Esophagus muscularis mucosa (tissue), 4 donors: Measurements from ENCODE around the gene NTM.

Experiments
- EP300 ChIP-seq: sonication (generic); formaldehyde crosslinking; IDR thresholded peaks from one replicate; pipeline ENCODE4 v1.6.1; 2017; ENCODE audit warnings: antibody characterized with exemption
- POLR2A ChIP-seq: fragments of 450-650 bp; IDR thresholded peaks from one replicate; pipeline ENCODE4 v1.6.1; 2017; ENCODE audit warnings: antibody characterized with exemption, moderate library complexity, mild to moderate bottlenecking, low read depth
- TF ChIP-seq, protein P1 (sequence below), 3 experiments: fragments of 200-600 bp in 2 of 3; fragments of 450-650 bp in 1 of 3; sonication (generic) in 2 of 3; IDR thresholded peaks; one replicate each; pipeline ENCODE4 v1.5.1; 2017 to 2019; ENCODE audit warnings: antibody characterized with exemption in 3 of 3, mild to moderate bottlenecking in 2 of 3, moderate library complexity in 1 of 3

DNA sequence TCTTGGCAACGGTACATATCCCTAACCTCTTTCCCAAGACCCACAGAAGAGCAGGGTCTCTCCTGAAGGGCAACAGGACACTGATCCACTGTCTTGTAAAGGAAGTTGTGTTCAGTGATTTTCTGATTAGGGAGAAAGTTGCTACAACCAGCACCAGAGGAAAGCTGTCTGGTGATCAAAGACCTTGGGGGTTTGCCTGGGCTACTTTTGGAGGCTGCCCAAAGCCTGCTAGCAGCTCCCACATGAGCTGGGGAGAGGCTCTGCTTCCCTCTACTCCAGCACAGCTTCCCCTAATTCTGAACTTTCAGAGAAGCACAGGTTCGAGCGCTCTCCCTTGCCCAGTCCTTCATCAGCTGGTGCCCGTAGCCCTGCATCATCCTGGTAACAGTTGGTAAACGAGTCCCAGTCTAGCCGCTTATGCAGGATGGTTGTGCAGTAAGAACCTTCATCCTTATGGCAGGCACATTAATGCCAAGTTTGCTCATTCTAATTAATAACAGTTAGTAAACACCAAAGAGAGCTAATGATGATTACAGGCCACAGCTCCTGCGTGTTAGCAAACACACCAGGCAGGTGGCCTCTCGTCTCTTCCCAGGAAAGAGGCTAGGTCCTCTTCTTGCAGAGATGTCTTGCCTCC, 173.1 kb downstream of the NTM start:
- TF ChIP-seq, protein P1, sequence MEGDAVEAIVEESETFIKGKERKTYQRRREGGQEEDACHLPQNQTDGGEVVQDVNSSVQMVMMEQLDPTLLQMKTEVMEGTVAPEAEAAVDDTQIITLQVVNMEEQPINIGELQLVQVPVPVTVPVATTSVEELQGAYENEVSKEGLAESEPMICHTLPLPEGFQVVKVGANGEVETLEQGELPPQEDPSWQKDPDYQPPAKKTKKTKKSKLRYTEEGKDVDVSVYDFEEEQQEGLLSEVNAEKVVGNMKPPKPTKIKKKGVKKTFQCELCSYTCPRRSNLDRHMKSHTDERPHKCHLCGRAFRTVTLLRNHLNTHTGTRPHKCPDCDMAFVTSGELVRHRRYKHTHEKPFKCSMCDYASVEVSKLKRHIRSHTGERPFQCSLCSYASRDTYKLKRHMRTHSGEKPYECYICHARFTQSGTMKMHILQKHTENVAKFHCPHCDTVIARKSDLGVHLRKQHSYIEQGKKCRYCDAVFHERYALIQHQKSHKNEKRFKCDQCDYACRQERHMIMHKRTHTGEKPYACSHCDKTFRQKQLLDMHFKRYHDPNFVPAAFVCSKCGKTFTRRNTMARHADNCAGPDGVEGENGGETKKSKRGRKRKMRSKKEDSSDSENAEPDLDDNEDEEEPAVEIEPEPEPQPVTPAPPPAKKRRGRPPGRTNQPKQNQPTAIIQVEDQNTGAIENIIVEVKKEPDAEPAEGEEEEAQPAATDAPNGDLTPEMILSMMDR (IDR thresholded peaks at IDR 0.05), result no peak
- TF ChIP-seq EP300, result no peak
- no peak for TF ChIP-seq POLR2A
